A549 (cell line): ENCODE results near the gene ULBP3. TPM values are rescaled to one million over a fixed set of nuclear protein-coding genes. Genes with fewer than 3 reads are reported as not detected.

ENCODE experiments used
- ATAC-seq, 2 experiments: fragments of 200-7000 bp in 1 of 2; fragments of >200 bp in 1 of 2; cut with Nextera tagmentation in 1 of 2; cut with Tn5 transposase in 1 of 2; 3 replicates each; pipeline versions ENCODE4 v1.8.0 to v1.9.1; 2018 to 2020; ENCODE audit warnings: mild to moderate bottlenecking in 1 of 2, moderate library complexity in 1 of 2
- CTCF ChIA-PET: fragments of 300-600 bp; sonication (Branson Sonifier 250); formaldehyde crosslinking; extraction: SDS; loops from one replicate; lab custom pipeline; 2021; ENCODE audit warnings: antibody characterized with exemption, inconsistent platforms; lab: Yijun Ruan, JAX
- POLR2A ChIA-PET: fragments of 350-600 bp; formaldehyde crosslinking; extraction: SDS; loops from one replicate; lab custom pipeline; 2021; ENCODE audit warnings: antibody characterized with exemption, inconsistent platforms; lab: Yijun Ruan, JAX
- DNase-seq, 2 experiments: peaks; one replicate each; pipeline versions ENCODE4 v3.0.0 to v3.0.0-alpha.2; 2011 to 2016; ENCODE audit warnings: low read depth in 1 of 2, low spot score in 1 of 2
- FAIRE-seq: peaks from 2 replicates; lab custom pipeline; 2011; peaks lifted over from hg19 to GRCh38; lab: Jason Lieb, UNC
- H3K27ac ChIP-seq, 2 experiments: fragments of >200 bp; sonication (Bioruptor Twin); formaldehyde crosslinking; 3 replicates each; pipeline ENCODE4 v1.5.1; 2016 to 2017
- H3K4me1 ChIP-seq: fragments of >200 bp; sonication (Bioruptor Twin); formaldehyde crosslinking; 3 replicates; pipeline ENCODE4 v1.6.1; 2016
- H3K4me2 ChIP-seq: fragments of >200 bp; sonication (Bioruptor Twin); formaldehyde crosslinking; 3 replicates; pipeline ENCODE4 v1.6.1; 2016
- H3K4me3 ChIP-seq: fragments of >200 bp; sonication (Bioruptor Twin); formaldehyde crosslinking; 3 replicates; pipeline ENCODE4 v1.5.1; 2016
- H3K9me3 ChIP-seq: fragments of >200 bp; sonication (Bioruptor Twin); formaldehyde crosslinking; 3 replicates; pipeline ENCODE4 v1.6.1; 2016
- CBX8 ChIP-seq: fragments of 200-600 bp; sonication (generic); IDR thresholded peaks from 2 replicates; pipeline ENCODE4 v1.6.1; 2016
- ESRRA ChIP-seq: fragments of 150-350 bp; IDR thresholded peaks from 2 replicates; pipeline ENCODE4 v1.6.1; 2014; ENCODE audit warnings: mild to moderate bottlenecking, low read length, borderline replicate concordance
- FOSB ChIP-seq: fragments of 250-450 bp; sonication (Bioruptor Pico); IDR thresholded peaks from 2 replicates; pipeline ENCODE4 v1.5.0; 2020; ENCODE audit warnings: mild to moderate bottlenecking, moderate library complexity
- FOSL2 ChIP-seq, 2 experiments: fragments of 450-650 bp in 1 of 2; fragments of >200 bp in 1 of 2; sonication (Bioruptor Twin) in 1 of 2; formaldehyde crosslinking; IDR thresholded peaks; 2 replicates each; pipeline versions ENCODE4 v1.5.0 to v1.6.1; 2016 to 2020; ENCODE audit warnings: mild to moderate bottlenecking in 1 of 2, moderate library complexity in 1 of 2
- FOXS1 ChIP-seq: fragments of 250-450 bp; sonication (Bioruptor Pico); IDR thresholded peaks from 2 replicates; pipeline ENCODE4 v1.5.0; 2020; ENCODE audit warnings: mild to moderate bottlenecking, moderate library complexity
- GATA3 ChIP-seq: IDR thresholded peaks from 2 replicates; pipeline ENCODE4 v1.6.1; 2012; ENCODE audit warnings: borderline replicate concordance
- HES2 ChIP-seq: fragments of >200 bp; sonication (Bioruptor Twin); formaldehyde crosslinking; IDR thresholded peaks from 2 replicates; pipeline ENCODE4 v1.6.1; 2016
- HOXA7 ChIP-seq: fragments of 250-450 bp; sonication (Bioruptor Pico); IDR thresholded peaks from 2 replicates; pipeline ENCODE4 v1.5.0; 2020; ENCODE audit warnings: mild to moderate bottlenecking, moderate library complexity
- HOXB13 ChIP-seq: fragments of 250-450 bp; sonication (Bioruptor Pico); IDR thresholded peaks from 2 replicates; pipeline ENCODE4 v1.5.0; 2020; ENCODE audit warnings: low read depth, mild to moderate bottlenecking, moderate library complexity
- JUNB ChIP-seq: fragments of >200 bp; sonication (Bioruptor Twin); formaldehyde crosslinking; IDR thresholded peaks from 2 replicates; pipeline ENCODE4 v1.6.1; 2016
- KDM1A ChIP-seq: fragments of 200-600 bp; sonication (generic); IDR thresholded peaks from 2 replicates; pipeline ENCODE4 v1.6.1; 2016; ENCODE audit warnings: low read depth, mild to moderate bottlenecking
- MAFK ChIP-seq: fragments of 450-650 bp; IDR thresholded peaks from 2 replicates; pipeline ENCODE4 v1.6.1; 2014; ENCODE audit not compliant: partially characterized antibody
- NFE2L2 ChIP-seq: fragments of 150-350 bp; conservative IDR thresholded peaks from 2 replicates; pipeline ENCODE4 v1.6.1; 2014; ENCODE audit warnings: low read length
- PHF8 ChIP-seq: fragments of 200-600 bp; sonication (generic); IDR thresholded peaks from 2 replicates; pipeline ENCODE4 v1.6.1; 2016; ENCODE audit warnings: low read depth, mild to moderate bottlenecking, antibody characterized with exemption, moderate library complexity, borderline replicate concordance
- POLR2A ChIP-seq: IDR thresholded peaks from 2 replicates; pipeline ENCODE4 v1.6.1; 2012; ENCODE audit warnings: mild to moderate bottlenecking, low read length
- POLR2AphosphoS2 ChIP-seq: conservative IDR thresholded peaks from 2 replicates; pipeline ENCODE4 v1.6.1; 2012; ENCODE audit warnings: low read length, improper control_type of control experiment, inconsistent platforms
- RCOR1 ChIP-seq: fragments of 150-350 bp; IDR thresholded peaks from 2 replicates; pipeline ENCODE4 v1.6.1; 2014; ENCODE audit warnings: antibody characterized with exemption, low read length, low read depth
- SMC3 ChIP-seq: fragments of >200 bp; sonication (Bioruptor Twin); formaldehyde crosslinking; IDR thresholded peaks from 3 replicates; pipeline ENCODE4 v1.6.1; 2018; ENCODE audit warnings: inconsistent platforms
- TP53 ChIP-seq: fragments of 250-450 bp; sonication (Bioruptor Pico); IDR thresholded peaks from 2 replicates; pipeline ENCODE4 v1.5.0; 2021; ENCODE audit warnings: mild to moderate bottlenecking, moderate library complexity
- USF2 ChIP-seq: fragments of 450-650 bp; IDR thresholded peaks from 2 replicates; pipeline ENCODE4 v1.6.1; 2014; ENCODE audit warnings: antibody characterized with exemption
- ZNF302 ChIP-seq: fragments of 250-450 bp; sonication (Bioruptor Pico); IDR thresholded peaks from 2 replicates; pipeline ENCODE4 v1.9.0; 2021; ENCODE audit warnings: inconsistent platforms, mild to moderate bottlenecking, moderate library complexity
- ZSCAN20 ChIP-seq: fragments of 250-450 bp; sonication (Bioruptor Pico); IDR thresholded peaks from 2 replicates; pipeline ENCODE4 v1.8.0; 2022; ENCODE audit warnings: mild to moderate bottlenecking, moderate library complexity
- WGBS: methylation state at CpG from one replicate; pipeline ENCODE4 v1.1.6; 2017; ENCODE audit errors: missing lambda C conversion rate; 5-methylcytosine and 5-hydroxymethylcytosine counted together
- polyA plus RNA-seq, 4 experiments: library from polyadenylated mRNA; depleted of rRNA in 3 of 4; stranded (reverse); fragments of >200 nt; fragmentation: RNase III in 1 of 4; extraction: RNeasy Plus Mini Kit Qiagen cat#74134 plus additional on column Dnase treatment in 1 of 4; gene quantifications; 2 replicates in 3 of 4; 3 replicates in 1 of 4; pipeline ENCODE4 v1.2.3, GENCODE V29; 2011 to 2017
- TF ChIP-seq, protein P1 (sequence below): fragments of >200 bp; sonication (Bioruptor Twin); formaldehyde crosslinking; IDR thresholded peaks from 3 replicates; pipeline ENCODE4 v1.6.1; 2016
- TF ChIP-seq, protein P2 (sequence below): fragments of 250-450 bp; sonication (Bioruptor Pico); IDR thresholded peaks from 2 replicates; pipeline ENCODE4 v1.5.0; 2020; ENCODE audit warnings: low read depth, mild to moderate bottlenecking, moderate library complexity
- TF ChIP-seq, protein P3 (sequence below): fragments of >200 bp; sonication (Bioruptor Twin); formaldehyde crosslinking; IDR thresholded peaks from 3 replicates; pipeline ENCODE4 v1.5.1; 2016

The ULBP3 gene
- polyA plus RNA-seq, 2 of the 4 experiments (the other 2 are of a cell fraction) = 2.7 to 3.4 TPM

- CTCF ChIA-PET = interaction anchor here (0.6 to 0.7 kb wide), 2 partner anchors 8 to 1417 kb away, joined by 3 read pairs; no protein-coding TSS in a partner anchor
These were observed 43.3 kb upstream of the ULBP3 start for GRCh38 chr6:150112233-150112632.

GRCh38 chr6:150102750-150103270 lies 33.9 kb upstream of the ULBP3 start:
- WGBS = 66% methylated on average over 4 of the region's 4 CpGs
- H3K4me3 ChIP-seq = no peak overlapping the region
- no peak overlapping the region for H3K4me2 ChIP-seq
- H3K9me3 ChIP-seq = no peaks in the 10 kb centered on the region
- POLR2A ChIA-PET = no interaction called here
- ATAC-seq (no peak), FAIRE-seq (no peak), DNase-seq (no peak)
- no peak overlapping the region for H3K27ac ChIP-seq
- H3K4me1 ChIP-seq = no peaks in the 10 kb centered on the region
- TF ChIP-seq FOXS1 = no peak
- no peak for TF ChIP-seq GATA3
- TF ChIP-seq, protein P1, sequence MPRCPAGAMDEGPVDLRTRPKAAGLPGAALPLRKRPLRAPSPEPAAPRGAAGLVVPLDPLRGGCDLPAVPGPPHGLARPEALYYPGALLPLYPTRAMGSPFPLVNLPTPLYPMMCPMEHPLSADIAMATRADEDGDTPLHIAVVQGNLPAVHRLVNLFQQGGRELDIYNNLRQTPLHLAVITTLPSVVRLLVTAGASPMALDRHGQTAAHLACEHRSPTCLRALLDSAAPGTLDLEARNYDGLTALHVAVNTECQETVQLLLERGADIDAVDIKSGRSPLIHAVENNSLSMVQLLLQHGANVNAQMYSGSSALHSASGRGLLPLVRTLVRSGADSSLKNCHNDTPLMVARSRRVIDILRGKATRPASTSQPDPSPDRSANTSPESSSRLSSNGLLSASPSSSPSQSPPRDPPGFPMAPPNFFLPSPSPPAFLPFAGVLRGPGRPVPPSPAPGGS = no peak
- TF ChIP-seq POLR2A = no peak
- TF ChIP-seq PHF8 = no peak
- no peak for TF ChIP-seq NFE2L2
- TF ChIP-seq HOXB13 (CRISPR knock-in tag) = no peak
- TF ChIP-seq KDM1A = no peak
- TF ChIP-seq, all 56 proteins: peak for 0
- CTCF ChIA-PET = no interaction called here

More at GRCh38 chr6:150112233-150112632, 43.3 kb upstream of the ULBP3 start:
- Histone ChIP-seq H3K4me3 (no peak overlapping the region), H3K27ac (no peak overlapping the region), H3K4me1 (no peaks in the 10 kb centered on the region), H3K9me3 (no peaks in the 10 kb centered on the region), H3K4me2 (no peak overlapping the region)
- no peak for ATAC-seq
- no peak for DNase-seq
- POLR2A ChIA-PET = no interaction called here
- 53% methylated on average over 6 of the region's 6 CpGs for WGBS
- TF ChIP-seq POLR2AphosphoS2 = no peak
- TF ChIP-seq, protein P2, sequence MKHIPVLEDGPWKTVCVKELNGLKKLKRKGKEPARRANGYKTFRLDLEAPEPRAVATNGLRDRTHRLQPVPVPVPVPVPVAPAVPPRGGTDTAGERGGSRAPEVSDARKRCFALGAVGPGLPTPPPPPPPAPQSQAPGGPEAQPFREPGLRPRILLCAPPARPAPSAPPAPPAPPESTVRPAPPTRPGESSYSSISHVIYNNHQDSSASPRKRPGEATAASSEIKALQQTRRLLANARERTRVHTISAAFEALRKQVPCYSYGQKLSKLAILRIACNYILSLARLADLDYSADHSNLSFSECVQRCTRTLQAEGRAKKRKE = no peak
- TF ChIP-seq, protein P3, sequence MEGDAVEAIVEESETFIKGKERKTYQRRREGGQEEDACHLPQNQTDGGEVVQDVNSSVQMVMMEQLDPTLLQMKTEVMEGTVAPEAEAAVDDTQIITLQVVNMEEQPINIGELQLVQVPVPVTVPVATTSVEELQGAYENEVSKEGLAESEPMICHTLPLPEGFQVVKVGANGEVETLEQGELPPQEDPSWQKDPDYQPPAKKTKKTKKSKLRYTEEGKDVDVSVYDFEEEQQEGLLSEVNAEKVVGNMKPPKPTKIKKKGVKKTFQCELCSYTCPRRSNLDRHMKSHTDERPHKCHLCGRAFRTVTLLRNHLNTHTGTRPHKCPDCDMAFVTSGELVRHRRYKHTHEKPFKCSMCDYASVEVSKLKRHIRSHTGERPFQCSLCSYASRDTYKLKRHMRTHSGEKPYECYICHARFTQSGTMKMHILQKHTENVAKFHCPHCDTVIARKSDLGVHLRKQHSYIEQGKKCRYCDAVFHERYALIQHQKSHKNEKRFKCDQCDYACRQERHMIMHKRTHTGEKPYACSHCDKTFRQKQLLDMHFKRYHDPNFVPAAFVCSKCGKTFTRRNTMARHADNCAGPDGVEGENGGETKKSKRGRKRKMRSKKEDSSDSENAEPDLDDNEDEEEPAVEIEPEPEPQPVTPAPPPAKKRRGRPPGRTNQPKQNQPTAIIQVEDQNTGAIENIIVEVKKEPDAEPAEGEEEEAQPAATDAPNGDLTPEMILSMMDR = no peak
- no peak for TF ChIP-seq JUNB
- no peak for TF ChIP-seq NFE2L2
- TF ChIP-seq RCOR1 = no peak
- no peak for TF ChIP-seq ZNF302
- no peak for TF ChIP-seq HES2
- no peak for TF ChIP-seq FOSL2 (IDR thresholded peaks at IDR 0.05)
- TF ChIP-seq FOSL2 (CRISPR knock-in tag; IDR thresholded peaks at IDR 0.05) = no peak
- TF ChIP-seq ESRRA = no peak
- no peak for TF ChIP-seq MAFK
- TF ChIP-seq TP53 (CRISPR knock-in tag) = no peak
- no peak for TF ChIP-seq HOXA7
- TF ChIP-seq FOSB (CRISPR knock-in tag) = no peak
- TF ChIP-seq POLR2A = no peak
- no peak for TF ChIP-seq ZSCAN20
- no peak for TF ChIP-seq USF2
- no peak for TF ChIP-seq SMC3
- no peak for TF ChIP-seq CBX8
- no peak for FAIRE-seq
